Astrocyte of the spinal cord (primary cell): ENCODE results near the gene GRM8.

Experiments
- DNase-seq: peaks from one replicate; pipeline ENCODE4 v3.0.0; 2011; ENCODE audit warnings: low read depth, low spot score
- H3K4me3 ChIP-seq: 2 replicates; pipeline ENCODE4 v1.5.1; 2011; ENCODE audit warnings: low read depth, mild to moderate bottlenecking, low read length, moderate library complexity
- in situ Hi-C: cut with HindIII; loops from 2 replicates; pipeline ENCODE4 v1.10.0; 2017; ENCODE audit warnings: low sequenced_read_pairs
- TF ChIP-seq, protein P1 (sequence below): IDR thresholded peaks from 2 replicates; pipeline ENCODE4 v1.5.1; 2012; ENCODE audit warnings: low read depth, mild to moderate bottlenecking, low read length, inconsistent platforms

GRM8 gene

DNA sequence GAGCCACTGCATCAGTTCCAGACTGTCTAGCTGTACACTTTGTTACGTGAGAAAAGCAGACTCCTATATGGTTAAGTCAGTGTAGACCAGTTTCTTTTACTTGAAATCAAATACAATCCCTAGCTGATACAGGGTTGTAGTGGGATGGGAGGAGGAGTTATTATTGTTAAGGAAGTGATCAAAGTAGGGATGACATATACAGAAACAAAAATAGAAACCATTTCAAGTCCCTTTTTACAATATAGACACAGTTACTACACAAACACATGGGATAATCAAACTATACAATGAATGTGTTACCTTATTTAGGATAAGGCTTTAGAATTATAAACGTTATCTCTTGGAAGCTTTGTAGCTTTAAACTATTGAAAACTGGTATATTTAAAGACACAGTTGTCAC, 233.9 kb downstream of the GRM8 start:
- no peak overlapping the region for H3K4me3 ChIP-seq
- no peak for DNase-seq
- TF ChIP-seq, protein P1, sequence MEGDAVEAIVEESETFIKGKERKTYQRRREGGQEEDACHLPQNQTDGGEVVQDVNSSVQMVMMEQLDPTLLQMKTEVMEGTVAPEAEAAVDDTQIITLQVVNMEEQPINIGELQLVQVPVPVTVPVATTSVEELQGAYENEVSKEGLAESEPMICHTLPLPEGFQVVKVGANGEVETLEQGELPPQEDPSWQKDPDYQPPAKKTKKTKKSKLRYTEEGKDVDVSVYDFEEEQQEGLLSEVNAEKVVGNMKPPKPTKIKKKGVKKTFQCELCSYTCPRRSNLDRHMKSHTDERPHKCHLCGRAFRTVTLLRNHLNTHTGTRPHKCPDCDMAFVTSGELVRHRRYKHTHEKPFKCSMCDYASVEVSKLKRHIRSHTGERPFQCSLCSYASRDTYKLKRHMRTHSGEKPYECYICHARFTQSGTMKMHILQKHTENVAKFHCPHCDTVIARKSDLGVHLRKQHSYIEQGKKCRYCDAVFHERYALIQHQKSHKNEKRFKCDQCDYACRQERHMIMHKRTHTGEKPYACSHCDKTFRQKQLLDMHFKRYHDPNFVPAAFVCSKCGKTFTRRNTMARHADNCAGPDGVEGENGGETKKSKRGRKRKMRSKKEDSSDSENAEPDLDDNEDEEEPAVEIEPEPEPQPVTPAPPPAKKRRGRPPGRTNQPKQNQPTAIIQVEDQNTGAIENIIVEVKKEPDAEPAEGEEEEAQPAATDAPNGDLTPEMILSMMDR: no peak
- in situ Hi-C loops: no loop called here

DNA sequence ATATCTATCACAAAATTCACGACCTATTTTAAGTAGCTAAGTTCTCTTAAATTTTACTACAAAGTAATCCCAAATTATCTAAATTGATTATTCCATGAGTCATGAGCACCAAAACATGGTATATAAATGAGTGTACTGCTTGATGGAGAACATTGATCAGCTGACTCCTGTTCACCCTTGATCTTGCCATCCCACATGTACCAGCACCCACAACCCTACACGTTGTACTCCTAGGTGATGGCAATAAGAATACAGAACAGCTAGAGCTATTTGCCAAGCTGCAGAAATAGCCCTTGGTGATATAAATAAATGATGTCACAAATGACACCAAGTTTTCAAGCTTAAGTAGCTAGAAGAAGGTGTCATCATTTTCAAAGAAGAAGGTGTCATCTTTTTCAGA, 235.5 kb downstream of the GRM8 start:
- H3K4me3 ChIP-seq: no peak overlapping the region
- no peak for DNase-seq
- in situ Hi-C loops: no loop called here
- TF ChIP-seq, protein P1: no peak

DNA sequence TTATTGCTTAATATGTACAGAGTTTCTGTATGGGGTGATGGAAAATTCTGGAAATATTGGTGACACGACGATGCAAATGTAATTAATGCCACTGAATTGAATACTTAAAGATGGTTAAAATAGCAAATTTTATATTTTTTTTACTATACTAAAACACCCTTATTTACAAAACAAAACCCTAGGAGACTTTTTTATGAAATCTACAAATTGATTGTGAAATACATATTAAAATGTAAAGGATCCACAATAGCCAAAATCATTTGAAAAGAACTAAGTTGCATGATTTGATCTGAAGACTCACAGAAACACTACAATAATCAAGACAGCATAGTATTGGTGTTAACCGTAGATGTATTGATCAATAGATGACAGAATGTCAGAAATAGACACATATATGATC, 252.0 kb downstream of the GRM8 start:
- TF ChIP-seq, protein P1: no peak

DNA sequence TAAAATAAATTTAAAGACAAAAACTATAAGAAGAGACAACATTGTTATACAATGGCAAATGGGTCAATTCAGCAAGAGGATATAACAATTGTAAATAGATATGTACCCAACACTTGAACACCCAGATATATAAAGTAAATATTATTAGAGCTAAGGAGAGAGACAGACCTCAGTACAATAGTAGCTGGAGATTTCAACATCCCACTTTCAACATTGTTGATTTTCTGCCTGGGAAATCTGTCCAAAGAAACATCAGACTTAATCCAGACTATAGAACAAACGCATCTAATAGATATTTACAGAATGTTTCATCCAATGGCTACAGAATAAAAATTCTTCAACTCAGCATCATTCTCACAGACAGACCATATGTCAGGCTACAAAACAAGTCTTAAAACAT, 256.1 kb downstream of the GRM8 start:
- TF ChIP-seq, protein P1: no peak
- DNase-seq: no peak
- in situ Hi-C loops: no loop called here

More for the DNA sequence above, 252.0 kb downstream of the GRM8 start:
- DNase-seq: no peak
- in situ Hi-C loops: no loop called here
- no peak overlapping the region for H3K4me3 ChIP-seq

DNA sequence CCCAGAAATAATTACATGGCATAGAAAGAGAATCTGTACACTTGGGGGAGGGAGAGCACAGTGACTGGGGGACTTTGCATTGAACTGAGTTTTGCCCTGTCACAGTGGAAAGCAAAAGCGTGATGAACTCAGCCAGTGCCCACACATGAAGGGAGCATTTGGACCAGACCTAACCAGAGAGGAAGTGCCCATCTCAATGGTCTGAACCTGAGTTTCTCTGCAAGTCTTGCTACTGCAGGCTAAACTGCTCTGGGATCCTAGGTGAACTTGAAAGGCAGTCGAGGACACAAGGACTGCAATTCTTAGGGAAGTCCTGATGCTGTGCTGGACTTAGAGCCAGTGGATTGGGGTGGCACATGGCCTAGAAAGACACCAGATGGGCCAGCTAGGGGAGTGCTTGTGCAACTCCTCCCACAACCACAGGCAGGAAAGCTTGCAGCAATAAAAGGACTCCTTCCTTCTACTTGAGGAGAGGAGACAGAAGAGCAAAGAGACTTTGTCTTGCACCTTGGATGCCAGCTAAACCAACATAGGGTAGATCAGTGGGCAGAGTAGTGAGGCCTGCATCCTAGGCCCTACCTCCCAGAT, 259.0 kb downstream of the GRM8 start:
- no peak for DNase-seq
- in situ Hi-C loops: no loop called here
- no peak overlapping the region for H3K4me3 ChIP-seq

More for the DNA sequence above, 256.1 kb downstream of the GRM8 start:
- no peak overlapping the region for H3K4me3 ChIP-seq

DNA sequence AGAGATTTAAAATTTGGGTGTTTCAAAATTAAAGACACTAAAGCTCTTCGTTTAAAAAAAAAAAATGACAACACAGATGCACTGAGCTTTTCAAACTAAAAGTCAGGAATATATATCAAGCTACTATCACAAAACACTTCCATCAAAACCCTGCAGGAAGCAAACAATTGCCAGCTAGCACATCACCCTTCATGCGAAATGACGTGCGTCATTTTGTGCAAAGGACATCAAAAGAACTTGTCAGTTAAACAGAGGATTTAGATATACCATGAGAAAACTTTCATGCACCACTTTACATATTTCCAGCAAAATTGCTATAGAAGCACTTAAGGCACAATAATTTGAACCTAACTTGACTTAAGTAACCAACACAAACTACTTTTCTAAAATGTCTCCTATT, 264.7 kb downstream of the GRM8 start:
- H3K4me3 ChIP-seq: no peak overlapping the region
- TF ChIP-seq, protein P1: no peak
- in situ Hi-C loops: no loop called here
- no peak for DNase-seq

More for the DNA sequence above, 259.0 kb downstream of the GRM8 start:
- TF ChIP-seq, protein P1: no peak

DNA sequence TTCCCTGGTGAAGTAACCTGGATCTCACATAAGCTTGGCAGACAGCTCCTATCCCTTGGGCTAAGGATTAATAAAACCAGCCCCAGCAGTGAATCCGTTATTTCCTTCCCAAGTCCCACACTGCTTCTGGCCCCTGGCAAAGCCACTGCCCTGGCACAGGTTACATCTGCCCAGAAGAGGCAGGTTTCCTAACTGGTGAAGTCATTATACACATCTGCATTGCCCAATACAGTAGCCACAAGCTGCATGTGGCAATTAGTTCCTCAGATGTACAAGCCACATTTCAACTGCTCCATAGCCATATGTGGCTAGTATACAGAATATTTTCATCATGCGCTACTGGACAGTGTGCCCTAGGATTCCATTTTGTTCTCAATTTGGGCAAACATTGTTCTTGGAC, 273.0 kb downstream of the GRM8 start:
- DNase-seq: no peak
- in situ Hi-C loops: no loop called here
- H3K4me3 ChIP-seq: no peak overlapping the region
- TF ChIP-seq, protein P1: no peak
